NCI-H345 treated with DMSO at 0.1 percent for 48 hours (cell line): ENCODE results near the gene TMEM89.

Experiments
- DNase-seq: peaks from one replicate; lab custom pipeline; 2025; ENCODE audit not compliant: unreplicated experiment; lab: John Stamatoyannopoulos, UW

The TMEM89 gene

DNA sequence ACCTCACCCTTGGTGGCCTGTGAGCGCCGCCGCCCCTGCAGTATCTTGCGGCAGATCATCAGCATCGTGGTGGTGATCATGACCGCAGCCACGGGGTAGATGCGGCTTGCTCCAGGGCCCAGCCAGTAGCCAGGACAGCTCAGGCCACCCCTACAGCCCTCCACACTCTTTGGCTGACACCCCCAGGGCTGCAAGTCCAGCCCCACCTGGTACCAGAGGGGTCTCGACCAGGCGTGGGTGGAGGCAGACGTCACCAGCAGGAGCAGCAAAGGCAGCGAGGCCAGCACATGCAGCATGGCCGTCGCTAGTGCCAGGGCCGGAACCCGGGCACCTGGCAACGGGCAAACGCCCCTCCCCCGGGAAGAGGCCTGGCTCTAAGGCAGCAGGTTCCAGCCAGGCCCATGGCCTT, at the start of gene TMEM89:
Gene TMEM89, minus strand, starts transcription at position 309 of the 409 bp plus-strand sequence. Its CDS starts 13 bp downstream, at position 296.
- DNase-seq, result no peak

DNA sequence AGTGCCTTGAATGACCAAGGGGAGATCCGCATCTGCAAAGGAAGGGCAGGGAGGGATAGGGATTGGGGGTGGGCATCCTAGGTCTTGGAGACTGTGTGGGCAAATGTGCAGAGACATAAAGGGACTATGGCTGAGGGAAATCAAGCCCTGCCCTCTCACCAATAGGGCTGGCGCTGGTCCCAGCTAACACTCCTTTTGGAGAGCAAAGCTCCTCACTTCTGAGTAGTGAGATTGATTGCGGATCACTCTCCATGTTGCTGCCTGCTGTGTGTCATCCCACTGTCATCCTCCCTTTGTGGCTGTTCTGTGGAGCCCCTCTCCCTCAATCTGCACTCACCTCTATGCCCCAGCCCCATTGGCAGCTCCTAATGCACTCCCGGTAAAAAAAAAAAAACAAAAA, 43.4 kb upstream of the TMEM89 start:
- no peak for DNase-seq

DNA sequence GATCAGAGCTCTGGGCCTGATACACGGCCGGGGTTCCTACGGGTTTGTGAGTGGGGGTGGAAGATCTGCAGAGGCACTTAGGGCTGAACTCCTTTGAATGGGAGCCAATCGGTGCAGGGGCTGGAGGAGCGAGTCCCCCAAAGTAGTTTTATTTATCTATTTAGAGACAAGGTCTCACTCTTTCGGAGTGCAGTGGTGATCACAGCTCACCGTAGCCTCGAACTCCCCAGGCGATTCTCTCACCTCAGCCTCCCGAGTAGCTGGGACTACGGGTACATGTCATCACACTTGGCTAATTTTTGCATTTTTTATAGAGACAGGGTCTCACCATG, 42.7 kb upstream of the TMEM89 start:
- DNase-seq, result no peak

GRCh38 chr3:48663489-48664312, 42.1 kb upstream of the TMEM89 start:
- DNase-seq, result peak; percentile 87

- DNase-seq, result peak; percentile 72
Observed at GRCh38 chr3:48662753-48663488, 41.4 kb upstream of the TMEM89 start, which contains the start of gene CELSR3. TSS of gene CELSR3 (minus strand) at chr3:48662886. CDS start at chr3:48662634, 252 bp downstream.

GRCh38 chr3:48662145-48662752, 40.7 kb upstream of the TMEM89 start:
- DNase-seq, result no peak

DNA sequence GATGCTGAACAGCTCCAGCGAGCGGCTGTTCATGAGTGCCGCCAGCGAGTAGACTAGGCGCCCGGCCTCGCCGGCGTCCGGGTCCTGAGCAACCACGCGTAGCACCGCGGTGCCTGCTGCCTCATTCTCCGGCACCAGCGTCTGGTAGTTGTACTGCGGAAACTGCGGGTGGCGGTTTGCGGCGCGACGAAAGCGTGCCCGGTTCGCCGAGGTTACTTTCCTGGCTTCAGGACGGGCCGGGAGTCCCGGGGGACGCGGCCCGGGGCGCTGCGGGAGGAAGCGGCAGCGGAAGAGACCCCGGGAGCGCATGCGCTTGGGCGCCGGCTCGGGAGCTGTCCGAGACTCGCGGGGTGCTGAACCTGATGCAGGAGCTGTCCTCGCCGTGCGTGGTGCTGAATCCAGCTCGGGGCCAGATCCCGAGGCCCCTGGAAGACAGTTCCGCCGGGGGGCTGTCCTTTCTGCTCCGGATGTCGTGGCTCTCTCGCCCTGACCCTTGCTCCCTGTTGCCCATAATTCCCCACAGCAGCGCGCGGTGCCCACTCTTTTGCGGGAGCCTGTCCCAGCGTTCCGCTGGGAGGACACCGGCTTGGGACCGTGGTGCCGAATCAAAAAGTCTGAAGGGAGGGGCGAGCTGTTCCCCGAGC, 40.1 kb upstream of the TMEM89 start:
- no peak for DNase-seq

- DNase-seq, result no peak
Observed at GRCh38 chr3:48660800-48661400, 39.3 kb upstream of the TMEM89 start.

GRCh38 chr3:48656841-48657281, 35.3 kb upstream of the TMEM89 start:
- DNase-seq, result no peak

GRCh38 chr3:48656061-48656840, 34.7 kb upstream of the TMEM89 start:
- DNase-seq, result no peak

GRCh38 chr3:48655606-48656005, 34.0 kb upstream of the TMEM89 start:
- no peak for DNase-seq

GRCh38 chr3:48655063-48655462, 33.5 kb upstream of the TMEM89 start:
- no peak for DNase-seq

DNA sequence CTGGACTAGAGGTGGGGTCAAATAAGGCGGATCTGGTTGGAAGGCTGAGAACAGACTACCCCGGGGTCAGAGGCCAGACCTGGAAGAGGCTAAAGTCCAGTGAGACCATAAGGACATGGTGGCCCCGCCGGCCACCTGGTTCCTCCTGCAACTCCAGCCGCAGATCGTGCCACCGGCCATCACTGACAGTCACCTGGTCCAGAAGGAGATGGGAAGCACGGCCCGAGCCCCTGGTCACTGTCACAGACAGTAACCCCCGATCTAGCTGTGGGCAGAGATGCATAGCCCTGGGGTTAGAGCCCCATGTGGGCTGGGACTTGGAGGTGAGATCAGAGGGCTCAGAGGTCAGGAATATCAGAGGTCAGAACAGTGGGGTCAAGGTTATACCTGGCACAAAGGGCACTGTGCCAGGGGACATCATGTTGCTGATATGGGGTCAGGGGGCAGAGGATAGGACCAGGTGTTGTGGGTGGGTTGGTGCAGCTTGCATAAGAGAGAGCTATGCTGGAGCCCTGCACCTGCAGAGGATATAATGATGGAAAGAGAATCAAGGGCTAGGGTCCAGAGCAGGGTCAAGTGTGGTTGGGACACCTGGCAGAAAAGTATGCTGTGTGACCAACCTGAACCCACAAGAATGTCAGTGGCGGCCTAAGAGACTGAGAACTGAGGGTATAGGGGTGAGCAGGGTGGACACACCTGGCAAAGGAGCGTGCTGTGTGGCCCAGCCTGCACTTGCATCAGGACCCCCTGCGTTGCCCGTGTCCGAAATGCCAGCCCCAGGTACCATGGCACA, 31.6 kb upstream of the TMEM89 start:
- DNase-seq, result no peak

GRCh38 chr3:48651771-48652170, 30.2 kb upstream of the TMEM89 start:
- no peak for DNase-seq

GRCh38 chr3:48650723-48651122, 29.2 kb upstream of the TMEM89 start:
- no peak for DNase-seq

DNA sequence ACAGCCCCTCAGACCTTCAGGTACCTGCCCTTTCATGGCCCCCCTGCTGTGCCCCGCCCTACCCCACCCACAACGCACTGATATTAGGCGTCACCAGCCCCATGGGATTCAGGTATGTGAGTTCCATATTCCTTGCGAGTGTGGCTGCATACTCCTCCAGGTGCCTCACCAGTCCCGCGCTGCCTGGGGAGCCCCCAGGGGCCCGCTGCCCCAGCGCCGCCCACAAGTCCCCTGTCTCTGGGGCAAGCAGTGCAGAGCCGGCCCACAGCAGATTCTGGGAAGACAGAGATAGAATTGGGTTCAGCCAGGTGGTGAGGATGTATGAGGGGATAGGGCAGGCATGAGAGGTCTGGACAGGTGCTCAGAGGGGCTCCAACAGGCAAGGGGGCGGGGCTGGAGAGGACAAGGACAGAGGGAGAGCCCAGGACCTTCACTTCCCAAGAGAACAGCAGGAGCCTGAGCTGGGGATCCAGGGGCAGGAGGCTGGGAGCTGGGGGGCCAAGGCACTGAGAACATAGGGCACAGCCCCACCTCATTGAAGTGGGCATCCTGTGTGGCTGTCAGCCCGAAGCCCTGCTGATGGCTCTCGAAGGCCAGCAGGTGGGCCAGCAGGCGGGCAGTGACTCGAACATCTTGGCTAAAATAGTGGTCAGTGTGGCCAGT, 26.8 kb upstream of the TMEM89 start:
- no peak for DNase-seq

DNA sequence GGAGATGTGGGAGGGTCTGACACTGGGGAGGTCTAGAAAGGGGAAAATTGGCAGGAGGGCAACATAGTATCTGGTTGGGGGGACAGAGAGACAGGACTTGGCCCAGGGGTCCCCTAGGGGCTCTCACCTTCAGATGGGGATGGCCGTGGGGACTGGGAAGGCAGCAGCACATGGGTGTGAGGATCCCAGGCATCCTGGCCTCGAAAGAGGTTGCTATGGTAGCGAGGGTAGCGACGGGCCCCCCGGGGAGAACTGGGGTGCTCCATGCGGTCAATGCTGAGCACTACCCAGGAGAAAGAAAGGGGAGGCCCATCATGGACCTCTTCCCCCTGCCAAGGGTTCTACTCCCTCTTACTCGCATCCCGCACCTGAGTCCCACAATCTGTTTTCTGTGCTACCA, 26.1 kb upstream of the TMEM89 start:
- no peak for DNase-seq

- no peak for DNase-seq
Observed at GRCh38 chr3:48644898-48645760, 23.6 kb upstream of the TMEM89 start.
